GM19099 (cell line): ENCODE results near the gene GATC.

Experiments used
- POLR2A ChIP-seq: IDR thresholded peaks from 3 replicates; pipeline ENCODE4 v1.6.1; 2011; ENCODE audit warnings: low read depth; ENCODE audit not compliant: insufficient read length; ENCODE audit errors: extremely low read depth

The GATC gene, protein sequence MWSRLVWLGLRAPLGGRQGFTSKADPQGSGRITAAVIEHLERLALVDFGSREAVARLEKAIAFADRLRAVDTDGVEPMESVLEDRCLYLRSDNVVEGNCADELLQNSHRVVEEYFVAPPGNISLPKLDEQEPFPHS

DNA sequence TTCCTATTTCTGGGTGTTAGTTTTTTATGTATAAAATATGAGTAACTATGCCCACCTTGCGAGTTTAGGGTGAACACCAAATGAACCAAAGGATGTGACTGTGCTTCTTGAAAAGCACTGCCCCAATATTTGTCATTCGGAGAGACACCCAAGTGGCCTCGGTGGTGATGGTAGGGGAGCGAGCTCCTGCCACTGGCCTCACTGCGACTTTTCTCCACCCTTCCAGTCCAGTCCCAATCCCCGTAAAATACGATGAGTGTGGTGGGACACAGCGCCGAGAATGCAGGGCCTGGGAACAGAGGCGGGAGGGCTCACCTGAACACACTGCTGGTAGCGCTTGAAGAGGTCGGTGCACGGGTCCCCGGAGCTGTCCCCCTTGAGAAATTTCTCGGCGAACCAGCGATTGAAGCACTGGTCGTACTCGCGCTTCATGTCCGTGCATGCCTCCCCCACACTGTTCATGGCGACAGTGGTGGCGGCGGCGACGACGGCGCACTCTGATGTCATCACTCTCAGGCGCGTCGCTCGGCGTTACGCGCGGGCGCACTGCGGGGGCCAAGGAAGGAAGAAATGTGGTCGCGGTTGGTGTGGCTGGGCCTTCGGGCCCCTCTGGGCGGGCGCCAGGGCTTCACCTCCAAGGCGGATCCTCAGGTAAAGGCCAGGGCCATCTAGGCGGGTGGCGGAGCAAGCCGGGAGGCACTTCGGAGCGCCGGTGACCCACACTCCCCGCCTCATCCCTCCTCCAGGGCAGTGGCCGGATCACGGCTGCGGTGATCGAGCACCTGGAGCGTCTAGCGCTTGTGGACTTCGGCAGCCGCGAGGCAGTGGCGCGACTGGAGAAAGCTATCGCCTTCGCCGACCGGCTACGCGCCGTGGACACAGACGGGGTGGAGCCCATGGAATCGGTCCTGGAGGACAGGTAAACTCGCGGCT lies at the start of gene GATC, which contains the start of gene TRIAP1:
GATC (plus strand) TSS at position 534 of the 933 bp plus-strand sequence; CDS start at position 571, 37 bp downstream.
TRIAP1 (minus strand) TSS at position 474 of the 933 bp plus-strand sequence; CDS start at position 462, 12 bp downstream.
- TF ChIP-seq POLR2A: peak; percentile 95

DNA sequence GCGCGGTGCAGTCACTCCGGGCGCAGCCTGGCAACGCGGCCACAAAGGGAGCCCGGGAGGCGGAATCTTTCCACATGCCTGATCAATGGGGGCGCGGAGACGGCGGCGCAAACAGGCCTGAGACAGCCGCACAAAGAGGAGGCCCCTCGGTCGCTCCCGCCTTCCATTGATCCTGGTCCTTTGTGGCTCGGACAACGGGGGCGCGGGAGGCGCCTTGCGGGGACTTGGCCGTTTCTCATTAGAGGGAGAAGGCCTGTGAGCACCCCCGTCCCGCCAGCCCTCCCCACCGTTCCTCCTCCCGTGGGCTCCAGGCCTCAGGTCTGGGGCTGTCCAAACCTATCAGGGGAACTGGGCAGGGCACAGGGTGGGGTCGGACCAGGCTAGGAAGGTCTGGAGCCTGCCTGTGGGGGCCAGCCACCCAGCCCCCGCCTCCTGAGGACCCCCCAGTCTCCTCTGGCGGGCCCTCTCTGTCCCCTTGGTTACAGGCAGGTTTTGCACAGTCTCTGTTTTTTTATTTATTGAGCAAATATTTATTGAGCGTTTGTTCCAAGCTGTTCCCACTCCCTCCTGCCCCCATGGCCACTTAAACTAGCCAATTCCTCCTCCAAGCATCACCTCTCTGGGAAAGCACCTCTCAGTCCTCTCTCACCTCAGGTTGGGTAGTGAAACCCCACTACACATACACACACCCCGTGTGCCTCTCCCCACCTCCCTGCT lies 48.3 kb upstream of the GATC start:
- TF ChIP-seq POLR2A: no peak

DNA sequence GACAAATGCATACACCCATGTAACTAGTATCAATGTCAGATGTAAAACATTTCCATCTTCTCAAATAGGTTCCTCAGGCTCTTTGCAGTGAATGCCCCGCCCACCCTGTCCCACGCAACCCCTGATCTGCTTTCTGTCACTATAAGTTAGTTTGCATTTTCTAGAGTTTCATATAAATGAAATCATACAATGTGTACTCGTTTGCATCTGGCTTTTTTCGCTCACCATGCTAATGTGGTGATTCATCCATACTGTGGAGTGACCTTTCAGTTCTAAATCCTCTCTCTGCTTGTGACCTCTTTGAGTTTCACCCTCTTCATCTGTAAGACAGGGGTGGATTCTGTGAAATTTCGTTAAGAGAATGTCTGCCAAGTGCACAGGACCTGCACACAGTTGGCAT lies 46.7 kb upstream of the GATC start:
- TF ChIP-seq POLR2A: no peak

DNA sequence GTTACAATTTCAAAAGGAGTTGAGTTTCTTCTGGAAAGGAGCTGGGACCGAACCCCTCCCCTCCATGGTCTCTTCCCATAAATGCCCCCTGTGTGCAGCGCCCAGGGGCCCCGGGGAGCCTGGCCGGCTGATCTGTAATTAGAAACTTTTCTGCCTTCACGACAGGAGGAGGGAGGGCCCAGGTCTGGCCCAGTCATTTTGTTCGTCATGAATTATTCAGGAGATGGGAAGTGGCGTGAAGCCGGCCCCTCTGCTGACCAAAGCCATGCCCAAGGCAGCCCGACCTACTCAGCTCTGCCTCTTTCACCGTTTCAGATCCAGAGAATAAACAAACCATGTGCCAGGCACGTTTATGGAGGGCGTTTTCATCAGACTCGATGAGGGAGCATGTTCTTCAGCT lies 44.0 kb upstream of the GATC start:
- no peak for TF ChIP-seq POLR2A

DNA sequence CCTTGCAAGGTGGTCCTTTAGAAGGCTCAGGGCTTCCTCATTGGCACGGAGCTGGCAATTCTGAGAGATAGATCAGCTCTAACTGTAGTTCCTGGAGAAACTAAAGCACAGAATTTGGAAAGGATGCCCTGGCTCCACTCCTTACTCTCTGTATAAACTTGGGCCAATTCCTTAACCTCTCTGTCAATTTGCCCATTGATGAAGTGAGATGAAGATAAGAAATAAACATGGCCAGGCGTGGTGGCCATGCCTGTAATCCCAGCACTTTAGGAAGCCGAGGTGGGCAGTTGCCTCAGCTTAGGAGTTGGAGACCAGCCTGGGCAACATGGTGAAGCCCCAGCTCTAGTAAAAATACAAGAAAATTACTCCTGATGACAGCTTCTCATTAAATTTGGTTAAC lies 42.4 kb upstream of the GATC start:
- TF ChIP-seq POLR2A: no peak

DNA sequence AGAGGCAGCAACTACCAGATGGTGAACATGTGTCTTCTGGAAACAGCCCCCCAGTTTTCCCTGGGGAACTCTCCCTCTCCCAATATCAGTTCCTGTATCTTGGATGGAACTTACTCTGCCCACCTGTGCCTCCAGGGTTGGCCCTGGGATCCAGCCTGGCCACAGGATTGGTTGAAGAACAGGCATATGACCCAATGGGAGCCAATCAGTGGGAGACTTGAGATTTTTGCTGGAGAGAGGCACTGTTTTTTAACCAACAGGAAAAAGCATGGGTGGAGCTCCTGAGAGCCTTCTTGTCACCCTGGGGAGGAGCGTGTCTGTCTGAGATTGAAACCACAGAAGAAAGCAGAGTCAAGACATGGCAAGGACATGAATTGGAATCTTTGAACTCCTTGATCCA lies 42.0 kb upstream of the GATC start:
- TF ChIP-seq POLR2A: no peak

DNA sequence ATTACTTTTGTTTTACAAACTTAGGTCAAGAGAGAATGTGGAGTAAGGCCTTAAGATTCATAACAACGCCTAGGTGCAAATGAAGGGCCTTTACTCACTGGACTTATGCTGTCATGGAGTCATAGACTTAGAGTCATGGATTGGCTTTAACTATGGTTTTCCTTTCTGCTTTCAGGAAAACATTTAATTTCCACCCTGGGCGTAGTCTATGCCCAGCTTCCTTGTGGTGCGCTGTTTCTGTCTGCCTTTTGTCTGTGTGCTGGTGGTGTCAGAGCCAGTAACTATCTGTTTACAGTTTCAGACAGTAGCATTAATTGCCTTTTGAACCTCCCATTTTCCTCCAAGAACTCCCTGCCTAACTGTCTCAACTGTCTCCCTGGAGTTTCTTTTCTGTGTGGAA lies 40.2 kb upstream of the GATC start:
- TF ChIP-seq POLR2A: no peak

DNA sequence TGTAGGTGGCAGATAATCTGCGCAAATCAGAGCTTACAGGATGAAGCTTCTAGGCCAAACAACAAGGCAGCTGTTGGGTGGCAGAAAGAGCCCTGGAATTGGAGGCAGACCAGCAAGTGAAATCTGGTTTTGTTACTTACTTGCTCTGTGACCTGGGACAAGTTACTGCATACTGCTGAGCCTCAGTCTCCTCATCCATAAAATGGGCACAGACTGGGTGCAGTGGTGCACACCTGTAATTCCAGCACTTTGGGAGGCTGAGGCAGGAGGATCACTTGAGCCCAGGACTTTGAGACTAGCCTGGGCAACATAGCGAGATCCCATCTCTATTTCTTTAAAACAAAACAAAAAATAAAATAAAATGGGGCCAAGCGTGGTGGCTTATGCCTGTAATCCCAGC lies 39.7 kb upstream of the GATC start:
- TF ChIP-seq POLR2A: no peak

DNA sequence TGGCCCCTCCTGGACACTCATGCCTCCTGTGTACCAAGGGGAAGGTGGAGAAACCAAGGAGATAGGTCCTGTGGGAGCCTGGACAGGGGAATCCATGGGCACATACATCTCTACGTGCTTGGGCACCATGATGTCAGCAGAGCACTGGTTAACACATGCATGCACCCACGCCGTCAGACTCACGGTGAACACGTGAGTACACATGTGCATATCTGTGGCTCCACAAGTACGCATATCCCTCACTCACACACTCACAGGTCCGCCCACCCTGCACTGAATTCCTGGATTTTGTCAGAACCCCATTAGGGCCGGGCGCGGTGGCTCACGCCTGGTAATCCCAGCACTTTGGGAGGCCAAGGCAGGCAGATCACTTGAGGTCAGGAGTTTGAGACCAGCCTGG lies 37.5 kb upstream of the GATC start:
- TF ChIP-seq POLR2A: no peak

DNA sequence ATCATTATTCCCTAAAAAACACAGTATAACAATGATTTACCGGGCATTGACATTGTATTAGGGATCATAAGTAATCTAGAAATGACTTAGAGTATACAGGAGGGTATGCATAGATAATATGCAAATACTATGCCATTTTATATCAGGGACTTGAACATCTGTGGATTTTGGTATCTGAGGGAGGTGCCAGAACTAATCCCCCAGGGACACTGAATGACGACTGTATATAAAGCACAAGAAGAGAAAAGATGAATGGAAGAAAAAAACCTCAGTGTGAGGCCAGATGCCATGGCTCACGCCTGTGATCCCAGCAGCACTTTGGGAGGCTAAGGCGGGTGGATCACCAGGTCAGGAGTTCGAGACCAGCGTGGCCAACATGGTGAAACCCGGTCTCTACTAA lies 33.8 kb upstream of the GATC start:
- no peak for TF ChIP-seq POLR2A

DNA sequence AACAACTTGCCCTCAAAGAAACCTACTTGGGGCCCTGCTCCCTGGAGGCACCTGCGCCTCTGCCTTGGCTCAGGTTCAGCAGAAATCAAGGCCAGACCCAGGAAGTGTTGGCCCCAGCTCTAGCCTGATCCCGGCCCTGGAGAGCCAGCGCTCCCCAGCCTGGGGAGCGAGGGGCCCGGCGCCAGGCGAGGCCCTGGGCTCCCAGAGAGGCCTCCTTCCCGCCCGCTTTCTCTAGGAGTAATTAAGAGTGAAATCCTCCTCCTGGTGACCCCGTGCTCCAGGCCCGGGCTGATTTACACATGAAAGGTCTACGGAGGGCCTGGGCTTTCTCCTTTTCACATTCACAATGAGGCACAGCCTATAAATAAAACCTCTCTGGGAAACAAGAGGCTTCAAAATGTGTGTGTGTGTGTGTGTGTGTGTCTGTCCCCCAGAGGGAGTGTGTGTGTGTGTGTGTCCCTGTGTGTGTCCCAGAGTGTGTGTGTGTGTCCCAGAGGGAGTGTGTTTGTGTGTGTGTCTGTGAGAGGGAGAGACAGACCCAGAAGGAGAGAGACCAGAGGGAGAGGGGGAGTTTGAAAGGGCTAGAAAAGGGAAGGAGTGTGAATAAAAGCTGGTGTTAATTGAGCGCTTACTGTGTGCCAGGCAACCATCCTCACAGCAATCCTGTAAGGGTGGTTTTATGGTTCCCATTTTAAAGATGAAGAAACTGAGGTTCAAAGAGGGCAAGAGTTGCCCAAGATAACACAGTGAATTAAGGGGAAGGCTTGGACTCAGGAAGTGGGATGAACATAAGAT lies 32.1 kb upstream of the GATC start:
- TF ChIP-seq POLR2A: no peak

DNA sequence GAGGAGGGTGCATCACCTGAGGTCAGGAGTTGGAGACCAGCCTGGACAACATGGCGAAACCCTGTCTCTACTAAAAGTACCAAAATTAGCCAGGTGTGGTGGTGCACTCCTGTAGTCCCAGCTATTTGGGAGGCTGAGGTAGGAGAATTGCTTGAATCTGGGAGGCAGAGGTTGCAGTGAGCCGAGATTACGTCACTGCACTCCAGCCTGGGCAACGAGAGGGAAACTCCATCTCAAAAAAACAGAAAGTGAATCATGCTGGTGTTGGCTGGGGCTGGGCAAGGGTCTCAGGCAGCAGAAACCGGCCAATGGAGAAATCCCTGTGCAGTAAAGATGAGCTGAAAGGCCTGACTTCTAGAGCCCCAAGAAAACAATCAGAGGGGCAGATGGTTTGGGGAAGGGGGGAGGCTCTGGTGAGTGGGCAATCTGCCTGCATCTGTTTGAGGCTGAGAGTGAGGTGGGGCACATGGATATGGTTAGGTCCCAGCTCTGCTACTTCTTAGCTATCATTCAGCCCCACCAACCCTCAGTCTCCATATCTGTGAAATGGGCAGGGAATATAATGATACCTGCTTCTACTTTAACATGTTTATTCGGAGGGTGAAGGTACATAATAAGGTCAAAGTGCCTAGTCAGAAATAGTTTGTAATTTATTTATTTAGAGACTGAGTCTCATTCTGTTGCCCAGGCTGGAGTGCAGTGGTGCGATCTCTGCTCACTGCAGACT lies 29.6 kb upstream of the GATC start:
- TF ChIP-seq POLR2A: no peak

DNA sequence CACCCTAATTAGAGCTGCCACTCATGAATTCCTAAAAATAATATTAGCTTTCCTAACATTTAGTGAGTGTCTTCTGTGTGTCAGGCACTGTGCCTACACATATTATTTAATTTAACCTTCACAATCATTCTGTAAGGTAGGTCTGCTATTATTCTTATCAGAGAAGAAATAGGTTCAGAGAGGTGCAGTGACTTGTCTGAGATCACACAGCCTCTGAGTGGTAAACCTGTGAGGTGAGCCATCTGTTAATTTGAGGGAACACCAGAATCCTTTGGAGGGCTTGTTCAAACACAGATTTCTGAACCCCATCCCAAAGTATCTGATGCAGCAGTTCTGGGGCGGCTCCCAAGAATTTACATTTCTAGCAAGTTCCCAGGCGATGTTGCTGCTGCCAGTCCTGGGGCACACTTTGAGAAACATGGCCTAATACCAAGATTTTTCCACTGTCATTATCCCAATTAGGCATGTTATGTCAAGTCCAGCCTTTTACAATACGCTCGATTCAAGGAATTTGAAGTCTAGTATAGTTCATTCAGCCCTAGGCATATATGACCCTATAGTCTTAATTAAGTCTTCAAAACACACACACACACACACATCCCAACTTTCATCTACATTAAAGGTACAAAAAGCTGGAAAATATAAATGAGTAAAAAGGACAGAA lies 28.2 kb upstream of the GATC start:
- TF ChIP-seq POLR2A: no peak

DNA sequence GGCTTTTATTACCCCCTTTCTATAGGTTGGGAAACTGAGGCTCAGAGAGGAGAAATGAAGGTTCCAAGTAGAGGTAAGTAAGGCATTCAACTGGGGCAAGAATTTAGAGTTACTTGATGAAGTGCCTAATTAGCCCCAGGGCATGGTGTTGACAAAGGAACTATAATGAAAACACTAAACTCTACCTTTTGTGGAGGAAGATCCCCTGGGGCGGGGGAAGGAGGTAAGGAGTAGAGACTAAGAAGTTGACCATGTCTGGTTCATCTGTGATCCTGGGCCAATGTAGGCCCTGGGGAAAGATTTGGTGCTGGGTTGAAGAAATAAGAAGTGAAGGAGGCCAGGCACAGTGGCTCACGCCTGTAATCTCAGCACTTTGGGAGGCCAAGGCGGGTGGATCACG lies 24.5 kb upstream of the GATC start:
- no peak for TF ChIP-seq POLR2A
